Measurements from ENCODE around the gene KBTBD2. TPM values are rescaled to one million over a fixed set of nuclear protein-coding genes. Genes with fewer than 3 reads are reported as not detected.
"Not testable (repeated sequence)": the region's sequence is repeated elsewhere in the genome, so short reads cannot be mapped to it uniquely, and the experiment has no call there.

KBTBD2 gene
- total RNA-seq, 1 donor from 2014 or later: 39.7 TPM

DNA sequence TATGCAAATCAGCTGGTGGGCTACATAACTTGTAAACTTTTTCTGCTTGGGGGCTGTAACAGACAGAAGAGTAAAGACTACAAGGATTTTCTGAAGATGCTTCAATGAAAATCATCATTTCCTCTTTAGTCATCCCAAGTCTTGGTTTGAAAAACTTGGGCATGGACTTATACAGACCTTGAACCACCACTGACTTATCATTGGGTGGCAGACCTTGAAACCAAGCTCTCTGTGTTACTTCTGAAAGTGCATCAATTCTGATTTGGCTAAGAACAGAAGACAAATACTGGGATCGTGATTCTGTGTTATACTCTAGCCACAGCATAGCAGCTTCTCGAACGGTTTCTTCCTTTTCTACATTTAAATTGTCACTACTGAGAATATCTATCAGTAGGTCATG lies 21.3 kb downstream of the KBTBD2 start:
- ATAC-seq (ENCODE audit: low read depth): no peak
- CTCF ChIA-PET: interaction anchor here (0.8 to 1.1 kb wide), 2 partner anchors 9 to 24 kb away, joined by 3 read pairs; no protein-coding TSS in a partner anchor
- peaks cover 82% of the 10 kb centered on the region for H3K36me3 Mint-ChIP-seq (ENCODE audit: low read depth)
- POLR2A ChIA-PET: interaction anchor here (0.5 kb wide), 1 partner anchor 23 kb away, joined by 8 read pairs; no protein-coding TSS in a partner anchor
- DNase-seq: no peak
- intact Hi-C loops (cut with micrococcal nuclease): no loop called here
- H3K27ac Mint-ChIP-seq: no peak overlapping the region
- H3K9me3 Mint-ChIP-seq: peaks cover 12% of the 10 kb centered on the region
- peaks cover 9% of the 10 kb centered on the region for H3K4me1 Mint-ChIP-seq
- TF ChIP-seq, protein P1, sequence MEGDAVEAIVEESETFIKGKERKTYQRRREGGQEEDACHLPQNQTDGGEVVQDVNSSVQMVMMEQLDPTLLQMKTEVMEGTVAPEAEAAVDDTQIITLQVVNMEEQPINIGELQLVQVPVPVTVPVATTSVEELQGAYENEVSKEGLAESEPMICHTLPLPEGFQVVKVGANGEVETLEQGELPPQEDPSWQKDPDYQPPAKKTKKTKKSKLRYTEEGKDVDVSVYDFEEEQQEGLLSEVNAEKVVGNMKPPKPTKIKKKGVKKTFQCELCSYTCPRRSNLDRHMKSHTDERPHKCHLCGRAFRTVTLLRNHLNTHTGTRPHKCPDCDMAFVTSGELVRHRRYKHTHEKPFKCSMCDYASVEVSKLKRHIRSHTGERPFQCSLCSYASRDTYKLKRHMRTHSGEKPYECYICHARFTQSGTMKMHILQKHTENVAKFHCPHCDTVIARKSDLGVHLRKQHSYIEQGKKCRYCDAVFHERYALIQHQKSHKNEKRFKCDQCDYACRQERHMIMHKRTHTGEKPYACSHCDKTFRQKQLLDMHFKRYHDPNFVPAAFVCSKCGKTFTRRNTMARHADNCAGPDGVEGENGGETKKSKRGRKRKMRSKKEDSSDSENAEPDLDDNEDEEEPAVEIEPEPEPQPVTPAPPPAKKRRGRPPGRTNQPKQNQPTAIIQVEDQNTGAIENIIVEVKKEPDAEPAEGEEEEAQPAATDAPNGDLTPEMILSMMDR (IDR thresholded peaks at IDR 0.05): no peak
- H3K27me3 Mint-ChIP-seq: no peaks in the 10 kb centered on the region
- no peak overlapping the region for H3K4me3 Mint-ChIP-seq

DNA sequence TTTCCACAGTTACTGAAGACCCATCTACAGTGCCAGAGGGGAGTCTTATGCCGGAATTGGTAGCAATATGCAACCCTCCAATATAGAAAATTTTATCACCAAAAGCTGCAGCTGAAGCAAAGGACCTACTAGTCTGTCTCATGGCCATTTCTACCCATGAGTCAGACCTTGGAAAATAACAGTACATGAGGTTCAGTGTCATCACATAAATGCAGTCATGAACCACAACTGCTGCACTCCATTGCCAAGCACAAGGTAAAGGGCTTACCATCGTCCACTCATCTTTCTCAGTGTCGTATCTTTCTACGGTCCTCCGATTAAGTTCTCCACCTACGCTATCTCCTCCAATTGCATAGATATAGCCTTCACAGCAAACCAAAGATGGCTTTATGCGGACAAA lies 21.8 kb downstream of the KBTBD2 start:
- ATAC-seq (ENCODE audit: low read depth) (no peak), DNase-seq (no peak)
- ChIA-PET POLR2A (interaction anchor here (0.5 kb wide), 1 partner anchor 23 kb away, joined by 8 read pairs; no protein-coding TSS in a partner anchor), CTCF (interaction anchor here (0.8 to 1.1 kb wide), 2 partner anchors 8 to 23 kb away, joined by 3 read pairs; no protein-coding TSS in a partner anchor)
- intact Hi-C loops (cut with micrococcal nuclease): no loop called here
- TF ChIP-seq, protein P1 (IDR thresholded peaks at IDR 0.05): no peak
- Mint-ChIP-seq H3K27me3 (no peaks in the 10 kb centered on the region), H3K27ac (no peak overlapping the region), H3K9me3 (peaks cover 12% of the 10 kb centered on the region), H3K4me1 (peaks cover 9% of the 10 kb centered on the region), H3K4me3 (no peak overlapping the region), H3K36me3 (ENCODE audit: low read depth) (peaks cover 79% of the 10 kb centered on the region)

DNA sequence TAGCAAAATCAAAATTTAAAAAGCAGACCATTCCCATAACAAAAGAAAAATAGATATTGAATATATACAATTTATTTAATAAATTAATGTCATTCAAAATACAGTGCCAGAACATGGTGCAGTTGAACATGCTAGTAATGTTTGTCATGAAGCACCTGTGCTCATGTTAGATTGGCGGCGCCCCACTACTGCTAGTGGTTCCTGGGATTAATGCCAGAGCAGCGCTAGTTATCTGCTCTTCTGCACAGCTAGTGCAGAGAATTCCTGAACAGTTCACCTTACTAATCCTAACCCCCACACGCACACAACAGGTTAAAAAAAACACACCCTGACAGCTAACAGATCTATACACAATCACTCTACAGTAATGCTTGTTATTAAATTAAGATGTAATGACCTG lies 23.4 kb downstream of the KBTBD2 start:
- no peaks in the 10 kb centered on the region for H3K27me3 Mint-ChIP-seq
- TF ChIP-seq, protein P1 (IDR thresholded peaks at IDR 0.05): no peak
- ChIA-PET CTCF (interaction anchor here (1.4 kb wide), 1 partner anchor 21 kb away, joined by 5 read pairs; no protein-coding TSS in a partner anchor), POLR2A (no interaction called here)
- DNase-seq: no peak
- H3K9me3 Mint-ChIP-seq: peaks cover 12% of the 10 kb centered on the region
- H3K36me3 Mint-ChIP-seq (ENCODE audit: low read depth): peaks cover 75% of the 10 kb centered on the region
- ATAC-seq (ENCODE audit: low read depth): no peak
- no peak overlapping the region for H3K27ac Mint-ChIP-seq
- no peak overlapping the region for H3K4me3 Mint-ChIP-seq
- peaks cover 11% of the 10 kb centered on the region for H3K4me1 Mint-ChIP-seq
- intact Hi-C loops (cut with micrococcal nuclease): no loop called here

DNA sequence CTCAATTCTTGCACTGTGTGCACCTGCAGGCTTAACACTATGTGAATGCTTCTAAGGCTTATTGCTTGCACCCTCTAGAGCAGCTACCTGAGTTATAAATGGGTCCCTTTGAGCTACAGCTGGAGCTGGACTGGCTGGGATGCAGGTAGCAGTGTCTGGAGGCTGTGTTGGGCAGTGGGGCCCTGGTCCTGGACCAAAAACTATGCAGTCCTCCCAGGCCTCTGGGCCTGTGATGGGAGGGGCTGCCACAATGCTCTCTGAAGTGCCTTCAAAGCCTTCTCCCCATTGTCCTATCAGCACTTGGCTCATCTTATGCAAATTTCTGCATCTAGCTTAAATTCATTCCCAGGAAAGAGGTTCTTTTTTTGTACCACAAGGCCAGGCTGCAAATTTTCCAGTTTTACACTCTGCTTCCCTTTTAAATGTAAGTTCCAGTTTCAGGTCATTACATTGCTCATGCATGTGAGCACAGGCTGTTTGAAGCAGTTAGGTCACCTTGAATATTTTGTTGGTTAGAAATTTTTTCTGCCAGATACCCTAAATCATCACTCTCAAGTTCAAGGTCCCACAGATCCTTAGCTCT lies 26.0 kb downstream of the KBTBD2 start:
- H3K27ac Mint-ChIP-seq: no peak overlapping the region
- DNase-seq (no peak), ATAC-seq (ENCODE audit: low read depth) (no peak)
- ChIA-PET CTCF (no interaction called here), POLR2A (no interaction called here)
- TF ChIP-seq, protein P1 (IDR thresholded peaks at IDR 0.05): no peak
- H3K4me3 Mint-ChIP-seq: no peak overlapping the region
- intact Hi-C loops (cut with micrococcal nuclease): no loop called here
- H3K36me3 Mint-ChIP-seq (ENCODE audit: low read depth): peaks cover 55% of the 10 kb centered on the region
- H3K9me3 Mint-ChIP-seq: peaks cover 12% of the 10 kb centered on the region
- H3K27me3 Mint-ChIP-seq: no peaks in the 10 kb centered on the region
- H3K4me1 Mint-ChIP-seq: peaks cover 4% of the 10 kb centered on the region

DNA sequence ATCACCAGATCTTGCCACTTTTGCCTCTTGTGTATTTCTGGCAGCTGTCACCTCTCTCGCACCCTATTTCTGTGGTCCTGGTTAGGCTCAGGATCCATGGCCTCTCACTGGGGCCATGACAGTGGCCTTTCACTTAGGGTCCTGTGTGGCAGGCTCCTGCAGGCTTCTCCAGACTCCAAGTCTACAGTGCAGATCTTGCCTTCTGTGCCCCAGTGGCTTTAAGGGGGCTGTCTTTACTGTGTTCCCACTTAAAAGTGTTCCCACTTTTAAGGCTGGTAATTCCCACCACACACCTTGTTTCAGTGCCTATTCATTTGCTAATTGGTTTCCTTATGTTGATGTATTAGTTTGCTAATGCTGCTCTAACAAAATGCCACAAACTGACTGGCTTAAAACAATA lies 27.7 kb downstream of the KBTBD2 start:
- DNase-seq; CTCF ChIA-PET; H3K4me3 Mint-ChIP-seq; H3K4me1 Mint-ChIP-seq; POLR2A ChIA-PET; H3K27me3 Mint-ChIP-seq; H3K27ac Mint-ChIP-seq; intact Hi-C loops (cut with micrococcal nuclease); ATAC-seq (ENCODE audit: low read depth): not testable (repeated sequence)
- peaks cover 12% of the 10 kb centered on the region for H3K9me3 Mint-ChIP-seq
- peaks cover 39% of the 10 kb centered on the region for H3K36me3 Mint-ChIP-seq (ENCODE audit: low read depth)
